PC-9 (cell line): ENCODE results near the gene CAMKMT. TPM values are rescaled to one million over a fixed set of nuclear protein-coding genes. Genes with fewer than 3 reads are reported as not detected.
A peak's percentile ranks its signal among the peaks of the same experiment; 100 is the strongest.

Experiments used
- BruUV-seq: library from RNA; stranded (reverse); fragments of 400-500 nt; replicated peaks from 2 replicates; lab custom pipeline; 2021; lab: Mats Ljungman, UMichigan
- CTCF ChIA-PET: fragments of 300-600 bp; sonication (Branson Sonifier 250); formaldehyde crosslinking; loops from one replicate; lab custom pipeline; 2022; ENCODE audit warnings: antibody characterized with exemption; lab: Charles Lee
- POLR2A ChIA-PET: fragments of 300-600 bp; sonication (Branson Sonifier 250); formaldehyde crosslinking; loops from one replicate; lab custom pipeline; 2022; ENCODE audit warnings: antibody characterized with exemption; ENCODE audit not compliant: unreplicated experiment; lab: Charles Lee
- DNase-seq, 2 experiments: peaks; one replicate each; pipeline versions ENCODE4 v3.0.0 to v3.0.0-alpha.2; 2015 to 2022; ENCODE audit warnings: mixed read lengths in 1 of 2
- H2AFZ ChIP-seq: fragments of 200-600 bp; sonication (generic); 2 replicates; pipeline ENCODE4 v1.8.1; 2017; ENCODE audit warnings: antibody characterized with exemption
- H3F3A ChIP-seq: fragments of 200-600 bp; sonication (generic); 2 replicates; pipeline ENCODE4 v1.8.1; 2017; ENCODE audit warnings: antibody characterized with exemption, mild to moderate bottlenecking, low read depth; ENCODE audit not compliant: insufficient read depth
- H3K27ac ChIP-seq: fragments of 200-600 bp; sonication (generic); 2 replicates; pipeline ENCODE4 v1.6.1; 2016; ENCODE audit warnings: mixed run types
- H3K27me3 ChIP-seq: fragments of 200-600 bp; sonication (generic); 2 replicates; pipeline ENCODE4 v1.6.1; 2016; ENCODE audit warnings: low read depth, mixed run types; ENCODE audit not compliant: insufficient read depth
- H3K36me3 ChIP-seq: fragments of 200-600 bp; sonication (generic); 2 replicates; pipeline ENCODE4 v1.6.1; 2016; ENCODE audit warnings: low read depth, mixed run types
- H3K4me1 ChIP-seq: fragments of 200-600 bp; sonication (generic); replicated peaks from 2 replicates; pipeline ENCODE4 v1.6.1; 2016; ENCODE audit warnings: mixed run types; ENCODE audit not compliant: insufficient read depth
- H3K4me2 ChIP-seq: fragments of 200-600 bp; sonication (generic); 2 replicates; pipeline ENCODE4 v1.6.1; 2017; ENCODE audit warnings: mixed run types
- H3K4me3 ChIP-seq: fragments of 200-600 bp; sonication (generic); 2 replicates; pipeline ENCODE4 v1.6.1; 2016; ENCODE audit warnings: mixed run types
- H3K79me2 ChIP-seq: fragments of 200-600 bp; sonication (generic); 2 replicates; pipeline ENCODE4 v1.6.1; 2017; ENCODE audit warnings: low read depth, mixed run types
- H3K9me2 ChIP-seq: fragments of 200-600 bp; sonication (generic); 2 replicates; pipeline ENCODE4 v1.8.1; 2017; ENCODE audit warnings: mild to moderate bottlenecking; ENCODE audit not compliant: insufficient read depth
- H3K9me3 ChIP-seq: fragments of 200-600 bp; sonication (generic); 2 replicates; pipeline ENCODE4 v1.8.1; 2016; ENCODE audit warnings: low read depth; ENCODE audit not compliant: insufficient read depth
- H4K20me1 ChIP-seq: fragments of 200-600 bp; sonication (generic); 2 replicates; pipeline ENCODE4 v1.8.1; 2017; ENCODE audit not compliant: insufficient read depth
- EZH2 ChIP-seq: fragments of 200-600 bp; sonication (generic); IDR thresholded peaks from 2 replicates; pipeline ENCODE4 v1.8.0; 2017; ENCODE audit warnings: antibody characterized with exemption, low read depth
- intact Hi-C: fragments of 100-400 bp; cut with micrococcal nuclease; formaldehyde crosslinking; loops from one replicate; pipeline ENCODE4 v1.10.0; 2022; ENCODE audit not compliant: unreplicated experiment
- total RNA-seq: library from RNA; stranded (reverse); gene quantifications from 2 replicates; pipeline ENCODE4 v1.2.3, GENCODE V29; 2021
- TF ChIP-seq, protein P1 (sequence below): fragments of 200-600 bp; sonication (generic); conservative IDR thresholded peaks from 2 replicates; pipeline ENCODE4 v1.6.1; 2017; ENCODE audit warnings: mixed run types, antibody characterized with exemption, mild to moderate bottlenecking, moderate library complexity

CAMKMT gene
- total RNA-seq, 1 experiment from 2014 or later = 17.9 TPM

DNA sequence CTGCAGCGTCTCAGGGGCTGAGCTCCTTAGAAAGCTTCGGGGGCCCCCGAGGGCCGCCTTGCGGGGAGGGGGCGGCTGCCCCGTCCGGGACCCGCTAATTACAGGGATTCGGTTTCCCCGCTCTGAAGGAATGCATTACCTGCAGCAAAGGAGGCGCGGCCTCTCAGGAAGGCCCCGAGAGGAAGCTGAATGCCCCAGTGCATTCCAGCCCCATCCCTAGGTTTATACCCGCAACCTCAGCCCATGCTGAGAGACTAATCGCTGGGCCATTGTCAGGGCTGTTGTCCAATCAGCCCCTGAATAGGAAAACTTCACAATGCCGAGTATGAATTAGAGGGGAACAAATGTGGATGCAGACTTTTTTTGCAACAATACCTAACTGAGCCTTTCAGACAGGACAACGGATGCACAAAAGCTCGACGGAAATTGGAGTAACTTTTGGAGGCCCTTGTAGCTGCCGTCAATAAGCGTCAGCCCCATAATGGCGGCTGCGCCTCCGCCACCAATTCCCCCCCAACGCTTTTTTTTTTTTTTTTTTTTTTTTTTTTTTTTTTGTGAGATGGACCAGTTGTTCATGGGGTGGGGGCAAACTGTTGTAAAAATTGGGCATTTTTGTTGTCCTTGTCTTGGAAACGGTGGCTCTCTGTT is 441.2 kb downstream of the CAMKMT start:
- Histone ChIP-seq H2AFZ (no peak overlapping the region), H3K27ac (no peak overlapping the region), H3K4me2 (peak overlapping the region; percentile 69), H3K9me3 (no peaks in the 10 kb centered on the region), H3K36me3 (no peaks in the 10 kb centered on the region), H3K79me2 (no peaks in the 10 kb centered on the region), H3F3A (no peaks in the 10 kb centered on the region), H3K4me1 (no peaks in the 10 kb centered on the region), H3K4me3 (peak overlapping the region; percentile 41; the same call in 1 of the 2 replicates), H3K27me3 (peaks cover 11% of the 10 kb centered on the region; the same call in 1 of the 2 replicates), H3K9me2 (no peaks in the 10 kb centered on the region), H4K20me1 (no peaks in the 10 kb centered on the region)
- DNase-seq = no peak
- CTCF ChIA-PET = interaction anchor here (0.6 kb wide), 2 partner anchors 149 to 460 kb away, joined by 3 to 4 read pairs; no protein-coding TSS in a partner anchor
- BruUV-seq = no TSS peak
- TF ChIP-seq, protein P1, sequence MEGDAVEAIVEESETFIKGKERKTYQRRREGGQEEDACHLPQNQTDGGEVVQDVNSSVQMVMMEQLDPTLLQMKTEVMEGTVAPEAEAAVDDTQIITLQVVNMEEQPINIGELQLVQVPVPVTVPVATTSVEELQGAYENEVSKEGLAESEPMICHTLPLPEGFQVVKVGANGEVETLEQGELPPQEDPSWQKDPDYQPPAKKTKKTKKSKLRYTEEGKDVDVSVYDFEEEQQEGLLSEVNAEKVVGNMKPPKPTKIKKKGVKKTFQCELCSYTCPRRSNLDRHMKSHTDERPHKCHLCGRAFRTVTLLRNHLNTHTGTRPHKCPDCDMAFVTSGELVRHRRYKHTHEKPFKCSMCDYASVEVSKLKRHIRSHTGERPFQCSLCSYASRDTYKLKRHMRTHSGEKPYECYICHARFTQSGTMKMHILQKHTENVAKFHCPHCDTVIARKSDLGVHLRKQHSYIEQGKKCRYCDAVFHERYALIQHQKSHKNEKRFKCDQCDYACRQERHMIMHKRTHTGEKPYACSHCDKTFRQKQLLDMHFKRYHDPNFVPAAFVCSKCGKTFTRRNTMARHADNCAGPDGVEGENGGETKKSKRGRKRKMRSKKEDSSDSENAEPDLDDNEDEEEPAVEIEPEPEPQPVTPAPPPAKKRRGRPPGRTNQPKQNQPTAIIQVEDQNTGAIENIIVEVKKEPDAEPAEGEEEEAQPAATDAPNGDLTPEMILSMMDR = no peak
- 0 out of 2 replicates have a peak, but pooled peaks have one; percentile 3 for TF ChIP-seq EZH2
- intact Hi-C loops = no loop called here
- POLR2A ChIA-PET = no interaction called here

DNA sequence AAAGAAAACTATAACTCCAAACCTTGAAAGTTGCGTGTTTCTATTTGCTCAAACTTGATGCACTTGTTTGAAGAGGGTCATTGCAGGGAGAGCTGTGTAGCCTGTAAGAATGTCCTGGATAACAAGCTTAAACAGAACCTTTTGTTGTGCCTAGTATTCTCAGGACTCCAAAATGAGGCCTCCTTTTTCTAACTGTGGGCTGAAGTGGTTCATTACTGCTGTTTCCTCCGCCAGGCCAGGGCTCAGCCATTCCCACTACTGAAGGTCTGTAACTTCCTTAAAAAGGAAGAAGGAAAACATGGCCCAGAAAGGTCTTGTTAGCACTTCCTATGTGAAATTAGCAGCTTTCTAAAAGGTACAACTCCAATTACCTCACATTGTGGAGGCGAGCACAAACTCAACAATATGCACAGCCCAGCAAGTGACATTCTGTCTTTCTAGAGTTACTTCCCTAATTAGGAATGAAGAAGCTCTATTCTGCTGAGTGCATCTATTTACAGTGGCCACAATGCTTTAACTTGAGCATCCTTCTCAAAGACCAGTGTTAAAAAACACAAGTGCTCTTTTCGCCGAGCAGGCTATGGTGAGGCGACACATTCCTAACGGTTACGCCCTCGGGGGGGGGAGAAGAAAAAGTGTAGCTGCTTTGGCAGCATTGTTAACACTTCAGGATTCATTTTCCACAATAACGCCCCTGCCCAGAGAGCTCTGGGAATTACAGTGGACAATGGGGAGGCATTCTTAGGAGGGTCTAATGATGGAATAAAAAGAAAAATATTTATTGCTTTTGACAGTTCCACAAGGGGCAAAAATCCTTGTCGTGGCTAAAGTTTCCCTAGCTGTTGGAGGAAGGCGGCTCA is 442.9 kb downstream of the CAMKMT start:
- no TSS peak for BruUV-seq
- no peak overlapping the region for H2AFZ ChIP-seq
- TF ChIP-seq EZH2 = no peak
- TF ChIP-seq, protein P1 = no peak
- H3K4me2 ChIP-seq = no peak overlapping the region
- DNase-seq = peak in 1 of 2 experiments; percentile 17
- no peaks in the 10 kb centered on the region for H4K20me1 ChIP-seq
- ChIA-PET CTCF (no interaction called here), POLR2A (no interaction called here)
- H3K4me1 ChIP-seq = no peaks in the 10 kb centered on the region
- H3K79me2 ChIP-seq = no peaks in the 10 kb centered on the region
- no peak overlapping the region for H3K4me3 ChIP-seq
- no peaks in the 10 kb centered on the region for H3K9me2 ChIP-seq
- no peaks in the 10 kb centered on the region for H3K36me3 ChIP-seq
- H3F3A ChIP-seq = no peaks in the 10 kb centered on the region
- intact Hi-C loops = no loop called here
- peaks cover 21% of the 10 kb centered on the region; the same call in 1 of the 2 replicates for H3K27me3 ChIP-seq
- no peak overlapping the region for H3K27ac ChIP-seq
- no peaks in the 10 kb centered on the region for H3K9me3 ChIP-seq

DNA sequence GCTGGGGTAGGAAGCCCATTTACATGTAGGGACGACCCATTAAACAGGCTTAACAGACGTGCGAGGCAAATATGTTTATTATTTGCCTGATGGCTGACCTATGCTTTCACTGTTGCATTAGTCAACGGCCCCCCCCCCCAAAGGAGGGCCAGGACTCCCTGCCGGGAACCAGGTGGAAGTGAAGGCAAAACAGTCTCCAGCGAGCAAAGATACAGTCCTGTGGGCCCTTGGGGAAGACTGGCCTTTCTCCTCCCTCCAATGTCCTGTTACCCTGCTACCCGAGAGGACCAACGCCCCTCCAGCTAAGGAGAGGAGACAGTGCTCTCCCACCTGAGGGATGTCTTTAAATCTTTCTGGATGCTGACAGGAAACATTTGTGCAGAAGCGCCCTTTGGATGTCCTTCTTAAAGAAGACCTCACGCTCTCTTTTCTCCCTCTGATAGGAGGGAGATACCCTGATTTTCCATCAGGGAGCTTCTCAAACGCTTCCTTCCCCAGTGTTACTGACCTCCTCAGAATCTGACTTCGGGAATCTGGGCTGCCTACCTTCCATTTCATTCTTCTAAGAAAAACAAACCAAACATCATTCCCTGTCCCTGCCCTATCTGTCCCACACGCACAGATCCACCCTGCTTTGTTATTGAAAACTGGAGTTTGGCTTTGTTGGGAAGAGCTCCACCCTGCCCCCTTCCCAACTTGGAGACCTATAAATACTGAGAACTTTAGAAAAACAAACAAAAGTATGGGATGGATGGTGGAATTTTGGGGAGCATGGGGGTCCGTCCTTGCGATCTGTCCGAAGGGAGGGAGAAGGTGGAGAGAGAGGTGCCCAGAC is 443.9 kb downstream of the CAMKMT start:
- Histone ChIP-seq H3K4me2 (no peak overlapping the region), H3K4me3 (no peak overlapping the region), H3K79me2 (no peaks in the 10 kb centered on the region), H4K20me1 (no peaks in the 10 kb centered on the region), H3K27me3 (peaks cover 21% of the 10 kb centered on the region; the same call in 1 of the 2 replicates), H3K27ac (no peak overlapping the region), H3F3A (no peaks in the 10 kb centered on the region), H3K36me3 (no peaks in the 10 kb centered on the region), H3K4me1 (no peaks in the 10 kb centered on the region), H3K9me2 (no peaks in the 10 kb centered on the region), H3K9me3 (no peaks in the 10 kb centered on the region), H2AFZ (no peak overlapping the region)
- intact Hi-C loops = no loop called here
- no TSS peak for BruUV-seq
- ChIA-PET CTCF (no interaction called here), POLR2A (interaction anchor here (0.6 kb wide), 1 partner anchor 35 kb away, joined by 4 read pairs; no protein-coding TSS in a partner anchor)
- TF ChIP-seq EZH2 = no peak
- TF ChIP-seq, protein P1 = no peak
- DNase-seq = no peak
